K562 (cell line): ENCODE data around the gene ENKUR. TPM values are rescaled to one million over a fixed set of nuclear protein-coding genes. Genes with fewer than 3 reads are reported as not detected.
A peak's percentile ranks its signal among the peaks of the same experiment; 100 is the strongest.

Experiments
- ARHGAP35 ChIP-seq: fragments of 450-650 bp; IDR thresholded peaks from 2 replicates; pipeline ENCODE4 v1.6.1; 2018; ENCODE audit not compliant: partially characterized antibody
- ATF2 ChIP-seq: sonication (generic); formaldehyde crosslinking; IDR thresholded peaks from 2 replicates; pipeline ENCODE4 v1.8.1; 2022; ENCODE audit warnings: missing genetic modification reagents
- E2F5 ChIP-seq: sonication (generic); formaldehyde crosslinking; IDR thresholded peaks from 2 replicates; pipeline ENCODE4 v1.8.0; 2022; ENCODE audit warnings: mild to moderate bottlenecking, missing genetic modification reagents
- ELF1 ChIP-seq: fragments of 200-800 bp; sonication (Bioruptor generic); IDR thresholded peaks from 2 replicates; pipeline ENCODE4 v1.6.1; 2016; ENCODE audit warnings: missing genetic modification characterization, missing compliant biosample characterization
- ETV6 ChIP-seq, 3 experiments: fragments of 150-350 bp in 1 of 3; sonication (generic) in 1 of 3; formaldehyde crosslinking in 1 of 3; IDR thresholded peaks; 2 replicates each; pipeline versions ENCODE4 v1.6.1 to v1.8.0; 2014 to 2022; ENCODE audit warnings: borderline replicate concordance in 2 of 3, low read depth in 2 of 3, antibody characterized with exemption in 1 of 3, low read length in 1 of 3, mild to moderate bottlenecking in 1 of 3, missing genetic modification reagents in 1 of 3
- FOXA1 ChIP-seq: fragments of 450-650 bp; IDR thresholded peaks from 2 replicates; pipeline ENCODE4 v1.6.1; 2016; ENCODE audit warnings: mild to moderate bottlenecking, borderline replicate concordance
- GTF2A2 ChIP-seq: IDR thresholded peaks from 2 replicates; pipeline ENCODE4 v1.6.1; 2016; ENCODE audit warnings: mild to moderate bottlenecking, missing genetic modification characterization, missing compliant biosample characterization
- HDAC1 ChIP-seq, 2 experiments: fragments of 450-650 bp; IDR thresholded peaks; 2 replicates each; pipeline ENCODE4 v1.6.1; 2016 to 2017; ENCODE audit warnings: inconsistent platforms in 1 of 2, mild to moderate bottlenecking in 1 of 2, moderate library complexity in 1 of 2
- HDAC2 ChIP-seq: fragments of 450-650 bp; IDR thresholded peaks from 2 replicates; pipeline ENCODE4 v1.6.1; 2016; ENCODE audit warnings: mild to moderate bottlenecking
- MITF ChIP-seq: IDR thresholded peaks from 2 replicates; pipeline ENCODE4 v1.6.1; 2014; ENCODE audit warnings: antibody characterized with exemption
- MYNN ChIP-seq, 2 experiments: sonication (generic); formaldehyde crosslinking in 1 of 2; IDR thresholded peaks; 2 replicates each; pipeline versions ENCODE4 v1.5.0 to v1.6.1; 2016 to 2020; ENCODE audit warnings: antibody characterized with exemption in 1 of 2, missing genetic modification reagents in 1 of 2
- NCOA4 ChIP-seq: fragments of 450-650 bp; IDR thresholded peaks from 2 replicates; pipeline ENCODE4 v1.6.1; 2018; ENCODE audit warnings: mild to moderate bottlenecking; ENCODE audit not compliant: partially characterized antibody
- PBX2 ChIP-seq, 2 experiments: IDR thresholded peaks in 1 of 2; conservative IDR thresholded peaks in 1 of 2; 2 replicates each; pipeline ENCODE4 v1.6.1; 2016; ENCODE audit warnings: low read depth in 2 of 2, mild to moderate bottlenecking in 1 of 2, missing compliant biosample characterization in 1 of 2, missing genetic modification characterization in 1 of 2, moderate library complexity in 1 of 2
- RNF2 ChIP-seq: sonication (generic); IDR thresholded peaks from 2 replicates; pipeline ENCODE4 v1.6.1; 2016
- SIX5 ChIP-seq, 2 experiments: IDR thresholded peaks; 2 replicates each; pipeline ENCODE4 v1.6.1; 2011; ENCODE audit warnings: low read length in 2 of 2, borderline replicate concordance in 1 of 2, low read depth in 1 of 2, mild to moderate bottlenecking in 1 of 2, moderate library complexity in 1 of 2; ENCODE audit not compliant: insufficient read depth in 1 of 2
- SMAD4 ChIP-seq: fragments of 250-450 bp; sonication (Bioruptor Pico); conservative IDR thresholded peaks from 2 replicates; pipeline ENCODE4 v1.8.0; 2021; ENCODE audit warnings: inconsistent platforms, mild to moderate bottlenecking, moderate library complexity
- ZC3H4 ChIP-seq: sonication (generic); formaldehyde crosslinking; IDR thresholded peaks from 2 replicates; pipeline ENCODE4 v1.9.0; 2021; ENCODE audit warnings: missing genetic modification reagents, borderline replicate concordance
- ZC3H8 ChIP-seq: fragments of 450-650 bp; IDR thresholded peaks from 2 replicates; pipeline ENCODE4 v1.6.1; 2017
- ZNF24 ChIP-seq: fragments of 450-650 bp; IDR thresholded peaks from 2 replicates; pipeline ENCODE4 v1.6.1; 2016
- ZNF740 ChIP-seq, 3 experiments: fragments of 200-800 bp in 1 of 3; sonication (Bioruptor generic) in 1 of 3; sonication (generic) in 1 of 3; formaldehyde crosslinking in 1 of 3; IDR thresholded peaks; 2 replicates each; pipeline versions ENCODE4 v1.6.1 to v1.8.0; 2016 to 2022; ENCODE audit warnings: mild to moderate bottlenecking in 2 of 3, missing compliant biosample characterization in 2 of 3, missing genetic modification characterization in 2 of 3, missing genetic modification reagents in 1 of 3
- polyA plus RNA-seq, 8 experiments: library from polyadenylated mRNA; depleted of rRNA in 4 of 8; stranded (reverse) in 5 of 8; unstranded in 3 of 8; fragments of >200 nt; fragmentation: Nextera tagmentation in 2 of 8; fragmentation: Illumina TruSeq in 1 of 8; extraction: Ambion mirVana in 2 of 8; extraction: Trizol in 1 of 8; gene quantifications; 2 replicates each; pipeline versions ENCODE4 v1.2.1 to v1.2.3, GENCODE V29; 2011 to 2014; ENCODE audit warnings: inconsistent platforms in 1 of 8, missing spikeins in 1 of 8
- total RNA-seq, 7 experiments: library from RNA; depleted of rRNA in 6 of 7; stranded (reverse); fragments of >200 nt in 6 of 7; fragmentation: Illumina TruSeq in 2 of 7; extraction: Trizol in 2 of 7; gene quantifications; 2 replicates each; pipeline versions ENCODE4 v1.2.1 to v1.2.3, GENCODE V29; 2011 to 2021; ENCODE audit warnings: low replicate concordance in 1 of 7

ENKUR gene
- total and polyA plus RNA-seq, 9 of the 15 experiments (the other 6 are each of a cell fraction or from before 2014, with no cell fraction given): 0.06 to 0.46 (median 0.20) TPM

DNA sequence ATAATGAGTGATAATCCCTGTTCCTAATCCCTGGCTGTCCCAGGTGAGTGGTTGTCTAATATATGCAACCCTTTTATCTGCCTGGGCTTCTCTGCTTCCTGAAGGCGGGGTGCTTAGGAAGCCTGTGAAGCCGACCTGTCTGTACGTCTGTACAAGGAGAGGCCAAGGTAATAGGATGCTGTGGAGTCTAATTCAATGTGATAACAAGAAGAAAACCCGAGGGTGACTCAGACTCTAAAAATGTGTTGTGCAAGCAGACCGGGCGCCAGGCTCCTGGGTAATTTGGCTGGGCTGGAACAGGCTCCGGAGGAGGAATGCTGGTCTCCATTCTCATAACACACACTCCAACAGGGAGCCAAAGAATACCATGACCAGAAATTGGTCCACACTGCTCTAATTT, 44.0 kb upstream of the ENKUR start (continued):
- TF ChIP-seq SIX5 (IDR thresholded peaks at IDR 0.05; ENCODE audit: borderline replicate concordance in 1 of 2, insufficient read depth in 1 of 2, low read depth in 1 of 2, low read length in 2 of 2) (no peak), NCOA4 (no peak), ELF1 (tag) (no peak), HDAC1 (IDR thresholded peaks at IDR 0.05) (no peak), MITF (no peak), ZC3H8 (no peak), FOXA1 (no peak), RNF2 (no peak), ZNF740 (CRISPR knock-in tag; IDR thresholded peaks at IDR 0.05) (no peak), ZNF740 (tag; IDR thresholded peaks at IDR 0.05) (no peak), ZNF24 (no peak), ETV6 (IDR thresholded peaks at IDR 0.05; ENCODE audit: borderline replicate concordance in 1 of 2, low read depth in 2 of 2, low read length in 1 of 2) (no peak), ETV6 (CRISPR knock-in tag; IDR thresholded peaks at IDR 0.05; ENCODE audit: borderline replicate concordance) (no peak), PBX2 (CRISPR knock-in tag; IDR thresholded peaks at IDR 0.05; ENCODE audit: low read depth) (no peak), PBX2 (tag; conservative IDR thresholded peaks at IDR 0.05; ENCODE audit: low read depth) (no peak), GTF2A2 (tag) (no peak), MYNN (IDR thresholded peaks at IDR 0.05) (no peak), MYNN (CRISPR knock-in tag; IDR thresholded peaks at IDR 0.05) (no peak), ARHGAP35 (no peak), SMAD4 (CRISPR knock-in tag) (0 out of 2 replicates have a peak, but pooled peaks have one; percentile 25), ZC3H4 (CRISPR knock-in tag) (no peak), HDAC2 (no peak), E2F5 (CRISPR knock-in tag) (no peak), ATF2 (no peak)
